COLO829 (cell line): ENCODE measurements around the gene LRP2.

ENCODE experiments used
- DNase-seq: peaks from one replicate; pipeline ENCODE4 v3.0.0; 2012; ENCODE audit warnings: low spot score

Gene LRP2

GRCh38 chr2:169119851-169120250, 242.5 kb downstream of the LRP2 start:
- no peak for DNase-seq

- DNase-seq: peak; percentile 91
Measured at GRCh38 chr2:169119123-169119760, 243.1 kb downstream of the LRP2 start.

- no peak for DNase-seq
Measured at GRCh38 chr2:169118060-169118459, 244.3 kb downstream of the LRP2 start.

GRCh38 chr2:169116993-169117392, 245.3 kb downstream of the LRP2 start:
- no peak for DNase-seq

GRCh38 chr2:169116327-169116726, 246.0 kb downstream of the LRP2 start:
- no peak for DNase-seq

- DNase-seq: no peak
Measured at GRCh38 chr2:169114056-169114455, 248.3 kb downstream of the LRP2 start.

GRCh38 chr2:169112841-169113240, 249.5 kb downstream of the LRP2 start:
- no peak for DNase-seq

- no peak for DNase-seq
Measured at GRCh38 chr2:169110916-169111315, 251.4 kb downstream of the LRP2 start.

- no peak for DNase-seq
Measured at GRCh38 chr2:169110419-169110818, 251.9 kb downstream of the LRP2 start.

GRCh38 chr2:169109502-169110409, 252.6 kb downstream of the LRP2 start:
- DNase-seq: peak; percentile 85

GRCh38 chr2:169108099-169108884, 254.0 kb downstream of the LRP2 start:
- no peak for DNase-seq

- no peak for DNase-seq
Measured at GRCh38 chr2:169107645-169108044, 254.7 kb downstream of the LRP2 start.

GRCh38 chr2:169106563-169107545, 255.5 kb downstream of the LRP2 start:
- DNase-seq: no peak

- DNase-seq: no peak
Measured at GRCh38 chr2:169106134-169106533, 256.2 kb downstream of the LRP2 start.

- no peak for DNase-seq
Measured at GRCh38 chr2:169105476-169105875, 256.9 kb downstream of the LRP2 start.

GRCh38 chr2:169104848-169105247, 257.5 kb downstream of the LRP2 start:
- DNase-seq: no peak

- peak; percentile 88 for DNase-seq
Measured at GRCh38 chr2:169095621-169096105, 266.7 kb downstream of the LRP2 start.

GRCh38 chr2:169094676-169095075, 267.7 kb downstream of the LRP2 start:
- no peak for DNase-seq

- DNase-seq: no peak
Measured at GRCh38 chr2:169093535-169093934, 268.8 kb downstream of the LRP2 start.

GRCh38 chr2:169091761-169092519, 270.4 kb downstream of the LRP2 start:
- no peak for DNase-seq
